ENCODE measurements around the gene MACO1. TPM values are rescaled to one million over a fixed set of nuclear protein-coding genes. Genes with fewer than 3 reads are reported as not detected.

The MACO1 gene
- total RNA-seq, 2 donors from 2014 or later, result 15.1 to 16.4 TPM

DNA sequence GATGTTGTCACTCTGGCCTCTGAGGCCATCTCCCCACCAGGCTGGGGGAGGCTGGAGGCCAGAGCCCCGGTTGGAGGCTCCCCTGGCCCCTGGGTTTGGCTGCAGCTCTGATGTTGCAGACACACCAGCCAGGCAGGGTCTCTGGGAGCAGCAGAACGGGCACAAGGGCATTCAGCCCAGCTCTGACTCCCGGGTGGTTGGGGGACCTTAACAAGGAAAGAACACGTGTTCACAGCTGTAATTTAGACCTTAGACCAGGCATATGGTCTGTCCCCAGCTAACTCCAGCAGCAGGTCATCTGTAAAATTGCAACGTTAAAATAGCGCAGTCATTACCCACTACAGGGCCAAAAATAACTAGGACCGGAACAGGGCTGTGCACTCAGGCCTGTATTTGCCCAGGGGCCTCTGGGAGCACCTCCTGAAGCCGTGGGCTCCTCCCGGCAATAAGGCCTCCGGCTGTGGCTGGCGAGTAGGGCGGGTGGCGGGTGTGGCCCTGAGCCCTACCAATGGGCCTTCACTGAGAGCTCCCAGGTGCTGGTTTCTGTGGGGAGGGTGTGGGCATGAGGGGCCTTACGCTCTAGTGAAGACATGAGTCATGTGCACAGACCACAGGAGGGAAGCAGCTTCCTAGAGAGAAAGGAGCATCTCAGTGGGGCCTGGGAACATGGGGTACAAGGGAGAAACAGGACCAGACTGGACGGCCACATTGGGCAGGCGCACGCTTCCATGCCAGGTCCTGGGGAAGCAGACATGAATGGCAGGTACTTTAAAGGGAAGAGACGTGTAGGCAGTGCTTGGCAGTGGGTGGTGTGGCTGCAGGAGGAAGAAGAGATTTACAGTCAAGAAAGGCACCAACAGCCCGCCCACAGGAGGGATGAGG lies 118.8 kb downstream of the MACO1 start:
- DNase-seq (peak; percentile 65), ATAC-seq (peak; percentile 51 to 66)
- intact Hi-C loops (cut with DNase I), result no loop called here

Other genes starting within 250 kb of the MACO1 start
- 10 to 100 TPM; 31.8 to 37.3 TPM for gene SYF2, start 198.4 kb upstream of the MACO1 start, total RNA-seq
- gene RSRP1, start 183.4 kb upstream of the MACO1 start, total RNA-seq, result 10 to 100 TPM; 40.3 to 57.4 TPM
- under 1 TPM in 1 of 2 donors, not detected in 1; 0.09 TPM for gene RHD, start 158.4 kb upstream of the MACO1 start, total RNA-seq
- 100 to 1,000 TPM in 1 of 2 donors, 10 to 100 TPM in 1; 87.9 to 105 TPM for gene TMEM50A, start 92.6 kb upstream of the MACO1 start, total RNA-seq
- under 1 TPM; 0.65 to 0.71 TPM for gene RHCE, start 10.1 kb upstream of the MACO1 start, total RNA-seq
- gene LDLRAP1, start 112.7 kb downstream of the MACO1 start, total RNA-seq, result 10 to 100 TPM in 1 of 2 donors, 1 to 10 TPM in 1; 9.5 to 10.3 TPM
- gene MAN1C1, start 185.9 kb downstream of the MACO1 start, total RNA-seq, result 10 to 100 TPM; 11.0 to 14.8 TPM

All from left cardiac atrium (tissue), 4 donors.